Cardiac muscle cell (in vitro differentiated cells and primary cell): ENCODE measurements around the gene CHRNE. TPM values are rescaled to one million over a fixed set of nuclear protein-coding genes. Genes with fewer than 3 reads are reported as not detected.
A peak's percentile ranks its signal among the peaks of the same experiment; 100 is the strongest.

Experiments used
- DNase-seq, 2 donors: peaks; one replicate each; pipeline versions ENCODE4 v3.0.0 to v3.0.0-alpha.2; 2010 to 2017; ENCODE audit warnings: low read depth in 1 of 2, low spot score in 1 of 2
- H3K27ac ChIP-seq: fragments of 200-600 bp; sonication (generic); 2 replicates; pipeline ENCODE4 v1.5.1; 2016
- H3K27me3 ChIP-seq: fragments of 200-600 bp; sonication (generic); 2 replicates; pipeline ENCODE4 v1.6.0; 2016; ENCODE audit warnings: control low read depth
- H3K36me3 ChIP-seq: fragments of 200-600 bp; sonication (generic); 2 replicates; pipeline ENCODE4 v1.5.1; 2016; ENCODE audit warnings: control low read depth
- H3K4me1 ChIP-seq: fragments of 200-600 bp; sonication (generic); 2 replicates; pipeline ENCODE4 v1.8.1; 2017; ENCODE audit warnings: low read depth, mild to moderate bottlenecking, mixed run types
- H3K4me3 ChIP-seq: fragments of 200-600 bp; sonication (generic); 2 replicates; pipeline ENCODE4 v1.5.1; 2016; ENCODE audit warnings: mild to moderate bottlenecking
- H3K9me3 ChIP-seq: fragments of 200-600 bp; sonication (generic); 2 replicates; pipeline ENCODE4 v1.5.1; 2017; ENCODE audit warnings: low read depth, mild to moderate bottlenecking, control low read depth
- CTCF ChIP-seq: IDR thresholded peaks from 2 replicates; pipeline ENCODE4 v1.5.1; 2012; ENCODE audit warnings: low read depth, mild to moderate bottlenecking, low read length
- polyA plus RNA-seq: library from polyadenylated mRNA; unstranded; fragments of >200 nt; fragmentation: Nextera tagmentation; extraction: Ambion mirVana; gene quantifications from 2 replicates; pipeline ENCODE4 v1.2.1, GENCODE V29; 2016
- total RNA-seq: library from RNA; depleted of rRNA; stranded (reverse); fragments of >200 nt; gene quantifications from 2 replicates; pipeline ENCODE4 v1.2.3, GENCODE V29; 2016

The CHRNE gene
- total and polyA plus RNA-seq, 2 experiments from 2014 or later, result 1.1 to 1.5 TPM

DNA sequence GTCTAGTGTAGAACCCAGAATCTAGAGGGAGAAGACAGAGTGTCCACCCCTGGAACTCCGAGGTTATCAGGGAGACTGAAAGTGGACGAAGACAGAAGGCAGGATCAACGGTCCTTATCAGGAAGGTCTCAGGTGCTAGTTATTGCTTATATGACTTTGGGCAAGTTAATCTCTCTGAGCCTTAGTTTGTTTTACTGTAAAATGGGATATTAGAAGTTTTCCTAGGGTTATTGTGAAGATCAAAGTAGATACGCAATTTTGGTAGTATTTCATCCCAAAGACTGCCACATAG is 38.4 kb upstream of the CHRNE start:
- Histone ChIP-seq H3K4me3 (peak overlapping the region; percentile 83), H3K4me1 (peaks cover 17% of the 10 kb centered on the region), H3K9me3 (no peaks in the 10 kb centered on the region), H3K27me3 (no peaks in the 10 kb centered on the region), H3K27ac (peak overlapping the region; percentile 88), H3K36me3 (peaks cover 41% of the 10 kb centered on the region)
- no peak for TF ChIP-seq CTCF
- DNase-seq, result no peak

- peaks cover 16% of the 10 kb centered on the region for H3K4me1 ChIP-seq
- H3K9me3 ChIP-seq, result no peaks in the 10 kb centered on the region
- no peak for TF ChIP-seq CTCF
- peaks cover 35% of the 10 kb centered on the region for H3K36me3 ChIP-seq
- DNase-seq, result peak in 1 of 2 donors; percentile 91
- H3K27me3 ChIP-seq, result no peaks in the 10 kb centered on the region
- peak overlapping the region; percentile 88 for H3K27ac ChIP-seq
- peak overlapping the region; percentile 83 for H3K4me3 ChIP-seq
These were observed 37.8 kb upstream of the CHRNE start for GRCh38 chr17:4940555-4941318.

GRCh38 chr17:4939796-4940554 is 37.1 kb upstream of the CHRNE start, which contains the start of the genes RNF167 and SLC25A11:
Gene RNF167, plus strand, starts transcription at chr17:4940268. Its CDS starts 642 bp downstream, at chr17:4940910.
Gene SLC25A11, minus strand, starts transcription at chr17:4940046. Its CDS starts 136 bp downstream, at chr17:4939910.
- Histone ChIP-seq H3K36me3 (peaks cover 28% of the 10 kb centered on the region), H3K4me3 (peak within 1 kb of the TSS; percentile 83), H3K9me3 (no peaks in the 10 kb centered on the region), H3K27me3 (no peaks in the 10 kb centered on the region), H3K4me1 (peaks cover 16% of the 10 kb centered on the region), H3K27ac (peak within 1 kb of the TSS; percentile 88)
- no peak for TF ChIP-seq CTCF
- DNase-seq, result peak; percentile 99 to 100

DNA sequence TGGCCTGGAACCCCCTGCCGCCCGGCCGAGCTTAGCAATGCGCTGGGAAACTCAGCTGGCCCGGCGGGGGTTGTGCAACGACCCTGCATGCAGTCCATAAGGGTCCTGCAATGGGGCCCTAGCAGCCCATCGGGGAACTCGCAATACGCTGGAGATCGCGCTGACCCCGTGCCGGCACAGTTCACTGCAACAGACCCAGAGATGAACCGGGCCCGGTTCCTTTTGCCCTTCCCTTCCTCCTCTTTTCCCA is 36.6 kb upstream of the CHRNE start:
- H3K27ac ChIP-seq, result peak overlapping the region; percentile 88
- H3K27me3 ChIP-seq, result no peaks in the 10 kb centered on the region
- DNase-seq, result no peak
- peaks cover 23% of the 10 kb centered on the region for H3K36me3 ChIP-seq
- no peak for TF ChIP-seq CTCF
- peak overlapping the region; percentile 83 for H3K4me3 ChIP-seq
- H3K4me1 ChIP-seq, result peaks cover 16% of the 10 kb centered on the region
- no peaks in the 10 kb centered on the region for H3K9me3 ChIP-seq

DNA sequence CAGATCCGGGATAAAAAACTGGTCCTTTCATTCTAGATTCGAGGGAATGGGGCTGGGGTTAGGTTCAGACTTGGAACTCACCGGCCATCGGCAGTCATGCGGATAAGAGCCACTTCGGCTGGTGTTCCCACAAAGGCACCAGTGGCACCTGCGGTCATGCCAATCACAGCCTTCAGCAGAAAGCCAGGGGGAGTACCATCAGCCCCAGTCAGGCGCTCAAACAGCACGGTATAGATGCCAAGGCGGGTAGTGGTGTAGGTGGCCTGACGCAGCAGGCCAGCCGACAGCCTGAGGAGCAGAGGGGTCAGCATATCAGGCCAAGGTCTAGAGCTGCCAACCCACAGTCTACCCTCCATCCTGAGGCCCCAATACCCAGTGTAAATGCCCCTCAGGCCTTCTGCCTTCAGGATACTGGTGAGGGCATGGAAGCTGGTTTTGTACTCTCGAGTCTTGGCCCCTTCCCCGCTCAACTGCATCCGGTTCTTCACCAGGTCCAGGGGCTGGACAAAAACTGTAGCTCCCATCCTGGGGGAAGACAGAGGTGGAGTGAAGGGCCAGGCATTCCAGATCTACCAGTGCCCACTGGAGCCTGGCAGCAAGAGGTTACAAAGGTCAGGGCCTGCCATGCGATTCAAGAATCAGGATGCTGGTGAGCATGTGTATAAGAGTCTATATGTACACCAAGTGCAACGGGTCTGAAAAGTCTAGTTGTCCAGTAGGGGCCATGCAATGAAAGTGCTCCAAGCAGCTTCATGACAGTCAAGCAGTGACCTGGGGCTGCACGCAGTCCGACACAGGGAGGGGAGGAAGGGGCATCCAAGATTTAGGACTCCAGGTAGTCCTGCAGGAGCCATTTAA is 36.0 kb upstream of the CHRNE start:
- Histone ChIP-seq H3K36me3 (peaks cover 19% of the 10 kb centered on the region), H3K4me3 (peak overlapping the region; percentile 83), H3K9me3 (no peaks in the 10 kb centered on the region), H3K4me1 (peaks cover 16% of the 10 kb centered on the region), H3K27ac (peak overlapping the region; percentile 88), H3K27me3 (no peaks in the 10 kb centered on the region)
- no peak for TF ChIP-seq CTCF
- DNase-seq, result no peak
